HCT116 (cell line): ENCODE results near the gene CARD10. TPM values are rescaled to one million over a fixed set of nuclear protein-coding genes. Genes with fewer than 3 reads are reported as not detected.

Experiments
- ATAC-seq: fragments of 200-7000 bp; cut with Tn5 transposase; 2 replicates; pipeline ENCODE4 v1.9.1; 2020; ENCODE audit warnings: mild to moderate bottlenecking, moderate library complexity
- BruUV-seq: library from RNA; stranded (reverse); fragments of 400-500 nt; replicated peaks from 2 replicates; lab custom pipeline; 2021; lab: Mats Ljungman, UMichigan
- CTCF ChIA-PET: fragments of 300-600 bp; sonication (Branson Sonifier 250); formaldehyde crosslinking; loops from one replicate; lab custom pipeline; 2021; ENCODE audit warnings: antibody characterized with exemption; lab: Charles Lee
- POLR2A ChIA-PET: fragments of 300-600, 350-600 bp; sonication (Branson Sonifier 250); formaldehyde crosslinking; loops from one replicate; lab custom pipeline; 2021; ENCODE audit warnings: antibody characterized with exemption; lab: Charles Lee
- RAD21 ChIA-PET, 2 experiments: fragments of 300-600 bp; sonication (Branson Sonifier 250); formaldehyde crosslinking; loops; one replicate each; lab custom pipeline; 2023; ENCODE audit warnings: low total read pairs in 2 of 2; ENCODE audit not compliant: uncharacterized antibody in 2 of 2, unreplicated experiment in 2 of 2, low non-redundant PET in 1 of 2; lab: Charles Lee
- DNase-seq: peaks from one replicate; pipeline ENCODE4 v3.0.0-alpha.2; 2010; ENCODE audit warnings: low read depth, low spot score
- H2AFZ ChIP-seq: fragments of 200-600 bp; shearing (Covaris generic), sonication (generic); 2 replicates; pipeline ENCODE4 v1.6.1; 2017; ENCODE audit warnings: low read depth, mixed run types, mixed read lengths, antibody characterized with exemption, low read length; ENCODE audit not compliant: poor library complexity, severe bottlenecking
- H3K27ac ChIP-seq: 2 replicates; pipeline ENCODE4 v1.5.1; 2012; ENCODE audit warnings: low read depth, low read length
- H3K27me3 ChIP-seq: fragments of 200-600 bp; sonication (generic); 2 replicates; pipeline ENCODE4 v1.6.1; 2016; ENCODE audit warnings: mixed run types, low read length, mixed read lengths; ENCODE audit not compliant: insufficient read depth
- H3K36me3 ChIP-seq, 2 experiments: fragments of 200-500 bp in 1 of 2; fragments of 200-600 bp in 1 of 2; sonication (Bioruptor generic) in 1 of 2; sonication (generic) in 1 of 2; 2 replicates each; pipeline versions ENCODE4 v1.5.1 to v1.6.1; 2014 to 2016; ENCODE audit warnings: low read length in 2 of 2, inconsistent platforms in 1 of 2, mixed read lengths in 1 of 2, mixed run types in 1 of 2; ENCODE audit not compliant: insufficient read depth in 2 of 2, control insufficient read depth in 1 of 2
- H3K4me1 ChIP-seq, 2 experiments: fragments of 200-600 bp in 1 of 2; sonication (generic) in 1 of 2; 2 replicates each; pipeline versions ENCODE4 v1.5.1 to v1.6.1; 2012 to 2017; ENCODE audit warnings: low read length in 2 of 2, inconsistent platforms in 1 of 2, mild to moderate bottlenecking in 1 of 2, mixed read lengths in 1 of 2, mixed run types in 1 of 2, moderate library complexity in 1 of 2; ENCODE audit not compliant: insufficient read depth in 2 of 2, control insufficient read depth in 1 of 2
- H3K4me2 ChIP-seq: fragments of 200-600 bp; sonication (generic); 2 replicates; pipeline ENCODE4 v1.6.1; 2017; ENCODE audit warnings: mixed run types, low read length, mixed read lengths
- H3K4me3 ChIP-seq, 2 experiments: fragments of 200-600 bp in 1 of 2; sonication (generic) in 1 of 2; replicated peaks in 1 of 2; 2 replicates each; pipeline ENCODE4 v1.5.1; 2011 to 2016; ENCODE audit warnings: low read length in 2 of 2, control low read depth in 1 of 2, low read depth in 1 of 2, mild to moderate bottlenecking in 1 of 2, mixed read lengths in 1 of 2, mixed run types in 1 of 2
- H3K79me2 ChIP-seq: fragments of 200-600 bp; sonication (generic); 2 replicates; pipeline ENCODE4 v1.6.1; 2017; ENCODE audit warnings: mild to moderate bottlenecking, mixed run types, low read length, moderate library complexity, mixed read lengths; ENCODE audit not compliant: insufficient read depth
- H3K9ac ChIP-seq: fragments of 200-600 bp; sonication (generic); 2 replicates; pipeline ENCODE4 v1.6.1; 2016; ENCODE audit warnings: low read length, mixed read lengths
- H3K9me2 ChIP-seq: fragments of 200-600 bp; sonication (generic), shearing (Covaris generic); 2 replicates; pipeline ENCODE4 v1.6.1; 2017; ENCODE audit warnings: mixed run types, mild to moderate bottlenecking, moderate library complexity; ENCODE audit not compliant: insufficient read depth
- H3K9me3 ChIP-seq, 2 experiments: fragments of 200-500 bp in 1 of 2; fragments of 200-600 bp in 1 of 2; sonication (Bioruptor generic) in 1 of 2; sonication (generic) in 1 of 2; 2 replicates each; pipeline ENCODE4 v1.6.1; 2014 to 2017; ENCODE audit warnings: low read length in 2 of 2, mixed read lengths in 2 of 2, inconsistent platforms in 1 of 2, low read depth in 1 of 2, mild to moderate bottlenecking in 1 of 2, mixed run types in 1 of 2, moderate library complexity in 1 of 2; ENCODE audit not compliant: control insufficient read depth in 1 of 2, insufficient read depth in 1 of 2
- H4K20me1 ChIP-seq: fragments of 200-600 bp; sonication (generic), shearing (Covaris generic); 2 replicates; pipeline ENCODE4 v1.6.1; 2017; ENCODE audit warnings: mixed run types, mild to moderate bottlenecking, moderate library complexity; ENCODE audit not compliant: insufficient read depth
- CBX3 ChIP-seq: IDR thresholded peaks from 2 replicates; pipeline ENCODE4 v1.6.1; 2012; ENCODE audit warnings: low read depth
- EGR1 ChIP-seq: IDR thresholded peaks from 2 replicates; pipeline ENCODE4 v1.6.1; 2012; ENCODE audit warnings: low read depth
- EZH2 ChIP-seq: fragments of 200-600 bp; sonication (generic); IDR thresholded peaks from 2 replicates; pipeline ENCODE4 v1.6.1; 2017; ENCODE audit warnings: antibody characterized with exemption, mixed run types
- JUND ChIP-seq: IDR thresholded peaks from 2 replicates; pipeline ENCODE4 v1.6.1; 2012
- POLR2A ChIP-seq: IDR thresholded peaks from 2 replicates; pipeline ENCODE4 v1.7.0; 2011; ENCODE audit warnings: borderline replicate concordance; ENCODE audit not compliant: insufficient read depth, insufficient read length; ENCODE audit errors: extremely low read depth
- RAD21 ChIP-seq: IDR thresholded peaks from 2 replicates; pipeline ENCODE4 v1.6.1; 2012; ENCODE audit warnings: low read depth, mild to moderate bottlenecking
- SIN3A ChIP-seq: IDR thresholded peaks from 2 replicates; pipeline ENCODE4 v1.6.1; 2012; ENCODE audit warnings: low read depth
- TCF7L2 ChIP-seq: IDR thresholded peaks from 2 replicates; pipeline ENCODE4 v1.7.0; 2011; ENCODE audit warnings: borderline replicate concordance, inconsistent platforms; ENCODE audit not compliant: insufficient read depth, insufficient read length; ENCODE audit errors: extremely low read depth
- ZFX ChIP-seq: fragments of 450-650 bp; IDR thresholded peaks from 2 replicates; pipeline ENCODE4 v1.6.1; 2017
- intact Hi-C: fragments of 100-400 bp; cut with micrococcal nuclease; formaldehyde crosslinking; loops from 2 replicates; pipeline ENCODE4 v1.10.0; 2022
- total RNA-seq: library from RNA; stranded (reverse); gene quantifications from one replicate; pipeline ENCODE4 v1.2.1, GENCODE V29; 2021; ENCODE audit not compliant: unreplicated experiment
- TF ChIP-seq, protein P1 (sequence below): IDR thresholded peaks from 2 replicates; pipeline ENCODE4 v1.6.1; 2012

CARD10 gene
- total RNA-seq, 1 experiment from 2014 or later: 32.0 TPM

- H3K27ac ChIP-seq: peak overlapping the region; percentile 72
- no peak for ATAC-seq
- TF ChIP-seq TCF7L2: no peak
- no peak for TF ChIP-seq RAD21
- TF ChIP-seq, protein P1, sequence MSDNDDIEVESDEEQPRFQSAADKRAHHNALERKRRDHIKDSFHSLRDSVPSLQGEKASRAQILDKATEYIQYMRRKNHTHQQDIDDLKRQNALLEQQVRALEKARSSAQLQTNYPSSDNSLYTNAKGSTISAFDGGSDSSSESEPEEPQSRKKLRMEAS: no peak
- no peak for TF ChIP-seq ZFX
- no peak for TF ChIP-seq SIN3A
- TF ChIP-seq EGR1: no peak
- TF ChIP-seq CBX3: no peak
- TF ChIP-seq JUND: no peak
- TF ChIP-seq EZH2: no peak
- no peak for TF ChIP-seq POLR2A
- TF ChIP-seq, all 23 proteins: peak for 0
- Histone ChIP-seq H3K9me2 (no peaks in the 10 kb centered on the region), H3K27me3 (no peaks in the 10 kb centered on the region), H3K4me1 (peaks cover 63 to 84% of the 10 kb centered on the region in 2 experiments), H3K4me3 (no peak overlapping the region), H3K9ac (peak overlapping the region; percentile 48), H2AFZ (no peak overlapping the region), H3K79me2 (peaks cover 44% of the 10 kb centered on the region), H3K4me2 (peak overlapping the region; percentile 63), H3K9me3 (no peaks in the 10 kb centered on the region), H3K36me3 (peaks cover 3 to 34% of the 10 kb centered on the region in 2 experiments; a peak in 1 of 4 replicates), H4K20me1 (peaks cover 6% of the 10 kb centered on the region; the same call in 1 of the 2 replicates)
- no peak for DNase-seq
- intact Hi-C loops: no loop called here
- ChIA-PET CTCF (interaction anchor here (0.8 to 10.7 kb wide), 6 partner anchors 23 to 309 kb away, joined by 3 to 238 read pairs (median 4); no protein-coding TSS in a partner anchor), RAD21 (interaction anchor here (0.6 to 1.5 kb wide), 5 partner anchors 22 to 252 kb away, joined by 3 read pairs; partner anchors contain the start of gene PDXP (in 1 of the 2)), POLR2A (interaction anchor here (0.6 to 3.2 kb wide), 8 partner anchors 19 to 252 kb away, joined by 3 to 9 read pairs (median 5); partner anchors contain the start of gene GGA1)
- no TSS peak for BruUV-seq
Measured at GRCh38 chr22:37568448-37569008, 49.3 kb upstream of the CARD10 start.
